Fibroblast of skin of abdomen (primary cell): Measurements from ENCODE around the gene TTYH3.
"Not testable (repeated sequence)": the region's sequence is repeated elsewhere in the genome, so short reads cannot be mapped to it uniquely, and the experiment has no call there.

Experiments used
- DNase-seq: peaks from one replicate; pipeline ENCODE4 v3.0.0-alpha.2; 2013

Gene TTYH3

GRCh38 chr7:2666155-2666554, 34.4 kb downstream of the TTYH3 start:
- no peak for DNase-seq

GRCh38 chr7:2666588-2667250, 34.9 kb downstream of the TTYH3 start:
- DNase-seq: no peak

- DNase-seq: no peak
Measured at GRCh38 chr7:2667843-2668242, 36.1 kb downstream of the TTYH3 start.

- DNase-seq: no peak
Measured at GRCh38 chr7:2668401-2668800, 36.6 kb downstream of the TTYH3 start.

- DNase-seq: no peak
Measured at GRCh38 chr7:2670171-2670570, 38.4 kb downstream of the TTYH3 start.

- DNase-seq: peak; percentile 52
Measured at GRCh38 chr7:2670720-2671391, 39.1 kb downstream of the TTYH3 start.

- not testable (repeated sequence) for DNase-seq
Measured at GRCh38 chr7:2673214-2673613, 41.4 kb downstream of the TTYH3 start.

- DNase-seq: no peak
Measured at GRCh38 chr7:2673934-2674333, 42.1 kb downstream of the TTYH3 start.

- no peak for DNase-seq
Measured at GRCh38 chr7:2675256-2675764, 43.5 kb downstream of the TTYH3 start.

- not testable (repeated sequence) for DNase-seq
Measured at GRCh38 chr7:2676576-2676975, 44.8 kb downstream of the TTYH3 start.

DNA sequence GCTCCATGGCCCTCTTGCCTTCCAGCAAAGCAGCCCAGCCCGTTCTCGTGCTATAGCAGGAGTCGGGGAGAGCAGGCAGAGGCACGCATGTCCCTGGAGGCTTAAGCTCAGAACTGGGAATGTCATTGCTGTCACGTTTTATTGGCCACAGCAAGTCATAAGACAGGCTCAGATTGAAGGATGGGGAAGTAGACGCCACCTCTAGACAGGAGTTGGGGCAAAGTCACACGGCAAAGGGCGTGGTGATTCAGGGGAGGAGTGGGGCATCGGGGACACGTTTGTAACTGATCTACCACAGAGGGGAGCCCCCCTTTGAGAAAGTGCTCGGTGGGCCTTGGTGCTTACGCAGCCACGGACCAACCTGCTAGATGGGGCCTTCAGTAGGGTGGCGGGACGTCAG, 46.7 kb downstream of the TTYH3 start:
- DNase-seq: not testable (repeated sequence)

DNA sequence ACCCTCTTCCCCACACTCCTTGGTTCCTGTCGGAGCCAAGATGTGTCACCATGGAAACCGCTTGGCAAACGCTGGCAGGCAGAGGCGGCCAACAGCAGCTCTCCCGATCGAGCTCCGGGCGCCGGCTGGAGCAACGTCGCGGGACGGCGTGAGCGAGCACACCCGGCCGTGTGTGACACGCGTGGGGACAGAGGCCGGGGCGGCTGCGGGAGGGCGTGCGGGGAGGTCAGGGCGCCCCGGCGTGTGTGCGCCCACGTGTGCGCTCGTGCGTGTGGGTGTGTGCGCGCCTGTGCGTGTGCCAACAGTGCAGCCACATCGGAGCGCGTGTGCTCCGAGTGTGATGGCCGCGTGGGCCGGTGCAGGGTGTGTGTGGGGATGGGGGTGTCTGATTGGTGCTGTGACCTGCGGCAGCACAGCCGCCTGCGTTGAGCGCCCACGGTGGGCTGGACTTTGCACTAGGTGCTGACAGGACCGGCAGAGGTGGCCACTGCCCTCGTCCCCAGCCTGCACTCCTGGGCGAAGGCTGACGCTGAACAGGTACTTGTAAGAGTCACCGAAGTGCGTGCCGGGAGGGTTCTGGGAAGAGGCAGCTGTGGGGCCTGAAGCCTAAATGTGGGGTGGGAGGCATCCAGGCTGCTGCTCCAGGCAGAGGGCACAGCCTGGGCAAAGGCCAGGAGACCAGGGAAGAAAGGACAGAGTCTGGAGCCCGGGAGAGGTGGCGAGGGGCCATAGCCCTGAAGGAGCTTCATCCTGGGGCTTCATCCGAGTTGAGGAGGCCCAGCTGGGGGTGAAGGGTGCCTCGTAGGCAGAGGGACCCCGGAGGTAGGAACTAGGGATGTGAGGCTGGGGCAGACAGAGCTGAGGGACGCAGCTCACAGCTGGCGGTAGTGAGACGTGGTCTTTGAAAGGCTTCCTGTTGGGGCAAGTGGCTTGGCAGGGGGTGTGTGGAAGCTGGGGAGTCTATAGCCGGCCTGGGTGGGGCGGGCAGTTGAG, 47.6 kb downstream of the TTYH3 start:
- DNase-seq: not testable (repeated sequence)

DNA sequence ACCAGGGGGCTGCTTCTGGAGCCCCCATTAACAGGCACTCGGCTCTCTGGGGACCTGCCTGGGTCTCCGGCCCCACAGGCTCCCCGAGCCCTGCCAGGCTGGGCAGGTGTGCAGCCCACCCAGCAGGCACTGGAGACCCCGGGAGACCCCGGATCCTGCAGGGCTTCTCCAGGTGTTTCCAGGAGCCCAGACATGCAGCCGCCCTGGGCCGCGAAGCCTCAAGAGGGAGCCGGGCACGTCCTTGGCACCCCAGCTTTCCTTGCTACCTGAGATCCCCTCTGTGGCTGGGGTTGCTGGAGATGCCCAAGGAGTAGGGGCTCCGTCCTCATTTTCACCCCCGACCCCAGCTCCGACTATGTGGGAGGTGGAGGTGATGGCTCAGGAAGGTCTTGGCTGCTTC, 48.5 kb downstream of the TTYH3 start:
- DNase-seq: no peak

- peak; percentile 44 for DNase-seq
Measured at GRCh38 chr7:2680792-2681490, 49.2 kb downstream of the TTYH3 start.

GRCh38 chr7:2681929-2682799, 50.4 kb downstream of the TTYH3 start:
- DNase-seq: no peak

GRCh38 chr7:2684501-2684900, 52.7 kb downstream of the TTYH3 start:
- no peak for DNase-seq

GRCh38 chr7:2686101-2686500, 54.3 kb downstream of the TTYH3 start:
- no peak for DNase-seq

DNA sequence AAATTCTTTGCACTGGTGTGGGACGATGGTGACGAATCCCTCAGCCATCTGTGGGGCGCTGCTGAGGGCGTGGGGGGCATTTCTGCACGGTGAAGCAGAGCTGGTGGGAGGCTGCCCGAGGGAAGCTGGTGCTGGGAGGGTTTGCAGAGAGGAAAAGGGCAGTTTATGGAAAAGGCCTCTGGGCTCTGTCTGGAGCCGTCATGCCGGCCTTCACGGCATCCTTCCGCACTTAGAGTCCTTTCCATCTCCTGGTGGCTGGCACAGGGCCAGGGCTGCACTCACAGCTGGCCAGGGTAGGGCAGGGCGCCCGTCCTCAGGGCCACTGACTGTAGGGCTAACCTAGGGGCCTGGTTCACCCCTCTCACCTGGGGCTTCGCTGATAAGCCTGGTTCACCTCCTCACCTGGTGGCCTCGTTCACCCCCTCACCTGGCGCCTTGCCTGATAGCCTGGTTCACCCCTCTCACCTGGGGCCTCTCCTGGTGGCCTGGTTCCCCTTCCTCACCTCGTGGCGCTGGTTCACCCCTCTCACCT, 55.6 kb downstream of the TTYH3 start:
- DNase-seq: peak; percentile 51

- no peak for DNase-seq
Measured at GRCh38 chr7:2687881-2688318, 56.1 kb downstream of the TTYH3 start, which contains the start of gene AMZ1. Gene AMZ1, plus strand, starts transcription at chr7:2688202. Its CDS starts 12,250 bp downstream, at chr7:2700452.

DNA sequence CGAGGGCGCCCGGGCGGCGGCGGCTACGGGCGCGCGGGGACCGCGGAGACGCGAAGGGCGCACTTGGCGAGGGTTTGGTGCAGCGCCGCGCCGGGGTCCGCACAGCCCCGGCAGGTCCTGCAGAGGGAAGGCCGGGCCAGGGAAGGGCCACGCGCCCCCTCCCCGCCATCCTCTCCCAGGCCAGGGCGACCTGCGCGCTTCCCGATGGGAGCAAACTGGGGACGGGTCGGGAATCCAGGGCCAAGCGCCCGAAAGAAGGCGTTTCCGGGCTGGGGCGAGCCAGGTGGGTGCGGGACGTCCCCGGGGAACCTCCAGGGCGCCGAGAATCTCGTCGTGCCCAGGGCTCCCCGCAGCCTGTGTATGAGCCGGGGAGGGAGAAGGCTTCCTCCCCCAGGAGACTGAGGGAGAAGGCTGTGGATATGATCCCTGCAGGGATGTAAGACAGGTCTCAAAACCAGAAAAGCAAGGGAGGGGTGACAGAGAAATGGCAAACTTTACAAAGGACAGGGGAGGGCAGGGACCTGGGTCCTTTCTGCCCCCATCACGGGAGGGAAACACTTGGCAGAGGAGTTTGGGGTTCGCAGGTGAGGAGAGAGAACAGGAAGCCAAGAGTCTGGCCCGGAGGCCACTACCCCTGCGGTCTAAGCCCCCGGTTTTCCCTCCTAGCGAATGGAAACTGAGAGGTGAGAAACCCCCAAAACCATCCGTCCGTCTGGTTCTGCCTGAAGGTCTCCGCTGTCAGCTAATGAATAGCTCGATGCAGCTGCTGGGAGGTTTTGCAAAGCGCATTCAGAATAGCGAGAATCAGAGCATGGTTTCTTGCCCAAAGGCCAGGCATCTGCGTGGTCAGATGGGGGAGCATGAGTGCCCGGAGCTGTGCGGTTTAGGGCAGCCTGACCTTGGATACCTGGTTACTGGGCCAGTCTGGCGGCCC, 56.9 kb downstream of the TTYH3 start:
- no peak for DNase-seq
